K562 (cell line): ENCODE data around the gene C10orf95. TPM values are rescaled to one million over a fixed set of nuclear protein-coding genes. Genes with fewer than 3 reads are reported as not detected.

Experiments
- ATAC-seq: fragments of 200-7000 bp; cut with Tn5 transposase; 3 replicates; pipeline ENCODE4 v1.9.1; 2020; ENCODE audit warnings: moderate library complexity
- BruUV-seq: library from RNA; stranded (reverse); fragments of 400-500 nt; replicated peaks from 2 replicates; lab custom pipeline; 2021; lab: Mats Ljungman, UMichigan
- CTCF ChIA-PET: fragments of 300-600 bp; formaldehyde crosslinking; extraction: SDS; loops from one replicate; lab custom pipeline; 2021; ENCODE audit warnings: low intra/inter-chr PET ratio; lab: Yijun Ruan, JAX
- POLR2A ChIA-PET: fragments of 300-600, 350-650 bp; sonication (Branson Sonifier 250); formaldehyde crosslinking; extraction: SDS; loops from one replicate; lab custom pipeline; 2021; ENCODE audit warnings: antibody characterized with exemption, inconsistent platforms; lab: Yijun Ruan, JAX
- DNase-seq, 4 experiments: peaks; one replicate each; pipeline versions ENCODE4 v3.0.0 to v3.0.0-alpha.2; 2011 to 2018; ENCODE audit warnings: low spot score in 3 of 4, mixed read lengths in 3 of 4; ENCODE audit errors: extremely low read depth in 1 of 4
- FAIRE-seq: peaks from 2 replicates; lab custom pipeline; 2011; peaks lifted over from hg19 to GRCh38; lab: Jason Lieb, UNC
- H2AFZ ChIP-seq: 2 replicates; pipeline ENCODE4 v1.6.0; 2011; ENCODE audit warnings: low read depth, low read length, control low read depth, inconsistent platforms
- H3K27ac ChIP-seq: fragments of 200-600 bp; 3 replicates; pipeline ENCODE4 v1.8.0; 2011; ENCODE audit warnings: low read depth, mild to moderate bottlenecking, control low read depth, inconsistent platforms, low read length, moderate library complexity, mixed read lengths; ENCODE audit errors: extremely low read depth
- H3K27me3 ChIP-seq, 2 experiments: fragments of 300-600 bp in 1 of 2; 2 replicates in 1 of 2; 3 replicates in 1 of 2; pipeline versions ENCODE4 v1.6.0 to v1.8.0; 2011; ENCODE audit warnings: inconsistent platforms in 2 of 2, low read length in 2 of 2, mild to moderate bottlenecking in 1 of 2, mixed read lengths in 1 of 2, moderate library complexity in 1 of 2; ENCODE audit not compliant: control insufficient read depth in 2 of 2, insufficient read depth in 2 of 2
- H3K36me3 ChIP-seq: fragments of 300-600 bp; 3 replicates; pipeline ENCODE4 v1.8.0; 2011; ENCODE audit warnings: mild to moderate bottlenecking, low read length, inconsistent platforms; ENCODE audit not compliant: control insufficient read depth, insufficient read depth
- H3K4me1 ChIP-seq, 2 experiments: fragments of 200-600 bp in 1 of 2; replicated peaks in 1 of 2; 2 replicates in 1 of 2; 3 replicates in 1 of 2; pipeline versions ENCODE4 v1.5.1 to v1.8.0; 2011; ENCODE audit warnings: inconsistent platforms in 2 of 2, low read length in 2 of 2, mild to moderate bottlenecking in 1 of 2, mixed read lengths in 1 of 2, moderate library complexity in 1 of 2; ENCODE audit not compliant: control insufficient read depth in 2 of 2, insufficient read depth in 2 of 2
- H3K4me2 ChIP-seq: 2 replicates; pipeline ENCODE4 v1.6.1; 2011; ENCODE audit warnings: low read length, control low read depth, inconsistent platforms, mixed read lengths; ENCODE audit not compliant: insufficient read depth
- H3K4me3 ChIP-seq: fragments of 200-600 bp; sonication (generic), shearing (Covaris generic); 2 replicates; pipeline ENCODE4 v1.5.1; 2016; ENCODE audit warnings: control low read depth, inconsistent platforms
- H3K79me2 ChIP-seq: fragments of 200-600 bp; 3 replicates; pipeline ENCODE4 v1.8.0; 2011; ENCODE audit warnings: low read length, inconsistent platforms; ENCODE audit not compliant: control insufficient read depth, insufficient read depth
- H3K9ac ChIP-seq, 2 experiments: 2 replicates each; pipeline versions ENCODE4 v1.6.0 to v1.6.1; 2011; ENCODE audit warnings: low read depth in 2 of 2, low read length in 2 of 2, control low read depth in 1 of 2, inconsistent platforms in 1 of 2, mild to moderate bottlenecking in 1 of 2, mixed read lengths in 1 of 2; ENCODE audit not compliant: insufficient read depth in 1 of 2
- H3K9me1 ChIP-seq: one replicate; pipeline ENCODE4 v1.6.0; 2011; ENCODE audit warnings: inconsistent platforms, mild to moderate bottlenecking, low read length, moderate library complexity; ENCODE audit not compliant: control insufficient read depth, insufficient read depth
- H3K9me3 ChIP-seq: replicated peaks from 2 replicates; pipeline ENCODE4 v1.5.1; 2011; ENCODE audit warnings: low read depth, low read length, inconsistent platforms; ENCODE audit not compliant: control insufficient read depth, insufficient read depth
- H4K20me1 ChIP-seq: replicated peaks from 2 replicates; pipeline ENCODE4 v1.6.1; 2011; ENCODE audit warnings: low read length, inconsistent platforms, mixed read lengths; ENCODE audit not compliant: control insufficient read depth, insufficient read depth
- GABPA ChIP-seq: fragments of 200-800 bp; sonication (Bioruptor generic); conservative IDR thresholded peaks from 2 replicates; pipeline ENCODE4 v1.6.1; 2016; ENCODE audit warnings: low read depth, missing genetic modification characterization, missing compliant biosample characterization
- POLR2AphosphoS2 ChIP-seq: IDR thresholded peaks from 2 replicates; pipeline ENCODE4 v1.6.1; 2012; ENCODE audit warnings: low read length, improper control_type of control experiment
- SMARCA5 ChIP-seq: fragments of 450-650 bp; IDR thresholded peaks from 2 replicates; pipeline ENCODE4 v1.6.1; 2016
- XRCC5 ChIP-seq: fragments of 200-400 bp; formaldehyde crosslinking; IDR thresholded peaks from 2 replicates; pipeline ENCODE4 v1.6.1; 2017; ENCODE audit warnings: low read depth, mild to moderate bottlenecking, low read length
- ZNF609 ChIP-seq: sonication (generic); formaldehyde crosslinking; IDR thresholded peaks from 2 replicates; pipeline ENCODE4 v1.8.1; 2023; ENCODE audit warnings: missing genetic modification reagents, mild to moderate bottlenecking, borderline replicate concordance
- ZNF639 ChIP-seq, 2 experiments: fragments of 200-800 bp in 1 of 2; sonication (Bioruptor generic) in 1 of 2; sonication (generic) in 1 of 2; formaldehyde crosslinking in 1 of 2; IDR thresholded peaks in 1 of 2; conservative IDR thresholded peaks in 1 of 2; 2 replicates each; pipeline versions ENCODE4 v1.5.0 to v1.6.1; 2016 to 2020; ENCODE audit warnings: missing compliant biosample characterization in 1 of 2, missing genetic modification characterization in 1 of 2, missing genetic modification reagents in 1 of 2
- WGBS: fragments of 100-300 bp; shearing (Covaris generic); methylation state at CpG from one replicate; pipeline ENCODE4 v1.1.6; 2016; ENCODE audit warnings: low coverage, mixed read lengths; ENCODE audit not compliant: insufficient coverage; ENCODE audit errors: missing lambda C conversion rate; 5-methylcytosine and 5-hydroxymethylcytosine counted together
- in situ Hi-C: fragments of 300-500 bp; cut with MboI; formaldehyde crosslinking; loops from 4 replicates; pipeline ENCODE4 v1.15.0; 2018; ENCODE audit warnings: inconsistent platforms, mixed read lengths
- intact Hi-C: fragments of 100-400 bp; cut with micrococcal nuclease; formaldehyde crosslinking; loops from 2 replicates; pipeline ENCODE4 v1.14.2; 2022
- polyA plus RNA-seq, 8 experiments: library from polyadenylated mRNA; depleted of rRNA in 4 of 8; stranded (reverse) in 5 of 8; unstranded in 3 of 8; fragments of >200 nt; fragmentation: Nextera tagmentation in 2 of 8; fragmentation: Illumina TruSeq in 1 of 8; extraction: Ambion mirVana in 2 of 8; extraction: Trizol in 1 of 8; gene quantifications; 2 replicates each; pipeline versions ENCODE4 v1.2.1 to v1.2.3, GENCODE V29; 2011 to 2014; ENCODE audit warnings: inconsistent platforms in 1 of 8, missing spikeins in 1 of 8
- total RNA-seq, 7 experiments: library from RNA; depleted of rRNA in 6 of 7; stranded (reverse); fragments of >200 nt in 6 of 7; fragmentation: Illumina TruSeq in 2 of 7; extraction: Trizol in 2 of 7; gene quantifications; 2 replicates each; pipeline versions ENCODE4 v1.2.1 to v1.2.3, GENCODE V29; 2011 to 2021; ENCODE audit warnings: low replicate concordance in 1 of 7

Gene C10orf95
- total and polyA plus RNA-seq, 9 of the 15 experiments (the other 6 are each of a cell fraction or from before 2014, with no cell fraction given) = 0.03 to 0.41 (median 0.17) TPM; not detected in 1

DNA sequence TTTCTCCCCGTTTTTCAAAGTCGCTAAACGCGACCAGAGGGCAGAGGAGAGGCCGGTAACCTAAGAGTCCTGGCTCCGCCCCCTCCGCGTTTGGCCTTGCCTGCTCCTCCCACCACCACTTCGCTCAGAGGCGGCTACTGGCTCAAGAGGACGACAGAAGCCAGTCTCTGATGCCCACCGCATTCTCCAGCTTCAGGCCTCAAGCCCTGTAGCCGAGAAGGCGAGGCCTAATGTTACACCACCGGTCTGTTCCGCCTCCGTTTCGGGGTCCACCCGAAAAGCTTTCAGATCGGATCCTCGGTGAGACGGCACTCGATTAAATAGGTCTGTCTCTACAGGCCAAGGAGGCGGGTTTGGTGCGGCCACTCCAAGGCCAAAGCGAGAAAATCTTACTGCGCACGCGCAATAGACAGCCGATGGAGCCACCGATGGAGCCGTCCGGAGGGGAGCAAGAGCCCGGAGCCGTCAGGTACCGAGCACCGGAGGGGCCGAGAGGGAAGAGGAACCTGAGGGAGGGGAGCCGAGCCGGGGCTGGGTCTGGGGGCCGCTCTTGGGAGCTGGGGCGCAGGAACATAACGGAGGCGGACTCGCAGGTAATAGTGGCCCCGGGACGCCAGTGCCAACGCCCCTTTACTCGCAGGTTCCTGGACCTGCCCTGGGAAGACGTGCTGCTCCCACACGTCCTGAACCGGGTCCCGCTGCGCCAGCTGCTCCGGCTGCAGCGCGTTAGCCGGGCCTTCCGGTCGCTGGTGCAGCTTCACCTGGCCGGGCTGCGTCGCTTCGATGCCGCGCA lies 30.4 kb downstream of the C10orf95 start, which contains the start of gene FBXL15 (continued):
- TF ChIP-seq XRCC5 = peak; percentile 97
- 0 out of 2 replicates have a peak, but pooled peaks have one; percentile 31 for TF ChIP-seq POLR2AphosphoS2
- TF ChIP-seq GABPA (tag) = peak; percentile 93
- TF ChIP-seq SMARCA5 = no peak

- peaks cover 25% of the 10 kb centered on the region for H3K79me2 ChIP-seq
- peak overlapping the region; percentile 87 for H2AFZ ChIP-seq
- H3K27me3 ChIP-seq = no peaks in the 10 kb centered on the region
- peak overlapping the region; percentile 80 for H3K27ac ChIP-seq
- peak overlapping the region; percentile 65 to 96 for H3K9ac ChIP-seq
- H3K36me3 ChIP-seq = peaks cover 17% of the 10 kb centered on the region; the same call in 2 of the 3 replicates
- peaks cover 12 to 59% of the 10 kb centered on the region in 2 experiments; a peak in 4 of 5 replicates for H3K4me1 ChIP-seq
- no peak for TF ChIP-seq ZNF639 (CRISPR knock-in tag; conservative IDR thresholded peaks at IDR 0.05 in 1 of 2, IDR thresholded peaks at IDR 0.05 in 1 of 2)
- 0 out of 2 replicates have a peak, but pooled peaks have one; percentile 59 for TF ChIP-seq ZNF609 (CRISPR knock-in tag)
- in situ Hi-C loops = no loop called here
- H3K4me3 ChIP-seq = peak overlapping the region; percentile 93
- ATAC-seq (no peak), DNase-seq (peak in 1 of 4 experiments; percentile 30), FAIRE-seq (no peak)
- H3K9me1 ChIP-seq = no peaks in the 10 kb centered on the region
- H4K20me1 ChIP-seq = no peaks in the 10 kb centered on the region
- intact Hi-C loops = loop anchor here (5.0 kb wide), 1 partner anchor 42 kb away; no protein-coding TSS in a partner anchor
- 1% methylated on average over 18 of the region's 21 CpGs for WGBS
- TSS peak; percentile 36 for BruUV-seq
- CTCF ChIA-PET = no interaction called here
- no peaks in the 10 kb centered on the region for H3K9me3 ChIP-seq
- POLR2A ChIA-PET = interaction anchor here (0.6 to 5.3 kb wide), 10 partner anchors 10 to 925 kb away, joined by 3 to 34 read pairs (median 6); partner anchors contain the start of genes C10orf95 and CUEDC2
- H3K4me2 ChIP-seq = peak overlapping the region; percentile 74
These were observed 31.1 kb downstream of the C10orf95 start for GRCh38 chr10:102420181-102420713.
